ENCODE measurements around the gene ARFGEF2.

- TF ChIP-seq CTCF (IDR thresholded peaks at IDR 0.05): no peak
- TF ChIP-seq EP300 (IDR thresholded peaks at IDR 0.05): no peak
Observed at GRCh38 chr20:49034070-49034732, 112.7 kb downstream of the ARFGEF2 start.
